SK-N-DZ (cell line): ENCODE measurements around the gene POGK.

Experiments used
- DNase-seq: peaks from one replicate; pipeline ENCODE4 v3.0.0-alpha.2; 2015; ENCODE audit warnings: low spot score

POGK gene

DNA sequence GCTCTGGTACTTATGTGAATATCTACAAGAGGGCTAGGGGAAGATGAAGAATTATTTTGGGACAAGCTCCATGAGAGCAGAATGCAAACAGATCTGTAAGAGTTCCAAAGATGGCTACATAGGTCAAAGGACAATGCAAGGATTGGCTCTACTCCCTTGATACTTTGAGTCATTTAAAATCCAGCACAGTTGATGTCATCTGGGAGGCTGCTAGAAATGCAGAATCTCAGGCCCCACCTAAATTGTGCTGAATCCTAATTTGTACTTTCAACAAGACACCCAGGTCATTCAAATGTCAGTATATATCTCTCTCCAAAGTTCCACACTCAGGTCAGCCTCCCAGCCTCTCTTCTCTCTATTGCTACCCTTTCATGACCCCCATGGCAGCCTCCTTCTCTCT is 60.5 kb downstream of the POGK start:
- no peak for DNase-seq

DNA sequence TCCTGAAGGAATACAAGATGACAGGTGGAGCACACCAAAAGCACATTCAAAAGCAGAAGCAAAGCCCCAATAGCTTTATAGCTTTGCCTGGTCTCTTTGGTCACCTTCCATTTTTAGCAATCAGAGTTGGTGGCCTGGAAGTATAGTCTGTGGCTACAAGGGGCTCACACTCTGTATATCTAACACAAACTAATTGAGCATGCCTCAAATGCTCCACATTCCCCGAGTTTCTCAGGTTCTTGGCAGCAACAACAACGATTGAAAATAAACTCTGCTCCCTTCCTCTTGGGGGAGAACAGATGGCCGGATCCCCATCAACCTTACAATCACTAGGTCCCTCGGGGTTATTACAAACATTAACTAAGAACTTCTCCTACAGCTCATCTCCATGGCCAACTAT is 61.7 kb downstream of the POGK start:
- no peak for DNase-seq

DNA sequence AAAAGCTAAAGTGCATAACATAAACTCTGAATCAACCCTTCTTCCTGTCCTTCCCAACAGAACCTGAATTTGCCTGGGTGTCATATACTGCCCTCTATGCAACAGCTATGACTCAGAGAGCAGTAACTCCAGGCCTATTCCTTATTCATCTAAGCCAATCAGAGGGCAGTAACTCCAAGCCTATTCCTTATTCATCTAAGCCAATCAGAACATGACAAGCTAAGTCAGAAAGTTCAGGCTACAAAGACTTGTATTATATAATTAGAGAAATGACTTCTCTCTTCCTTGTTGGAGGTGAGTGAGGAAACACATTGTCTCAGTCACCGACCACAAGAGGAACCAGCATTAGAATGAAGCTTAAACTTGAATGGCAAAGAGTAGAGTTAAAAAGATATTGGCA is 63.0 kb downstream of the POGK start:
- no peak for DNase-seq

DNA sequence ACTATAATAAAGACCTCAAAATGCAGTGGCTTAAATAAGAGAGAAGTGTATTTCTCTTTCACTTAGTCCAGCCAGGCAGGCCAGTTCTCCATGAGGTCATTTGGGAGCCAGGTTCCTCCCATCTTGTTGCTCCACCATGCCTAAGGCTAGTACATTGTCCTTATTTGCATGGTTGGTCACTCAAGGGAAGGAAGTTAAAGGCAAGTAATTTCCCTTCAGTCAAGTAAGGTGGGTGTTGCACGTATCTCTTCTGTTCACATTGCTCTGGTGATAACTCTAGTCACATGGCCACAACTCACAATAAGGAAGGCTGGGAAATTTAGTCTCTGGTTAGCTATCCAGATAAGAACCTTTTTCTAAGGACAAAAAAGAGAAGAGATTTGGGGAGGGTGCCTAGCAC is 64.0 kb downstream of the POGK start:
- no peak for DNase-seq

DNA sequence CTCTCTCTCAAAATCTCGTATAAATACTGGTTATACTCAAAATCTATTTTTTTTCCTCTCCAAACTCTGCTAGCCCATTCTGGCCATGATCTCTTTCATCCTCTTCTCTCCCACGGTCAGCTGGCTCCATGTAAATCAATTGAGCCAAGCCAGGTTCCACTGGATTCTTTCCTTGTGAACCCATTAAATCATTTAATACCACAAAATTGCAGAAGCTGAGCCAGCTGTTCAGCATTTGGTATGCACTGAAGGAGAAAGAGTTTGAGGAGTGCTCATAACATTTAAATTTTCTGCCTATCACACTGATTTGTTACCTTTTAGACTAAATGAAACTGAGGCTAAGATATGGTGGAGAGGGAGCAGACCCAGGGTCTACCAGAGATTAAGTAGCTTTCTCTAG is 65.9 kb downstream of the POGK start:
- no peak for DNase-seq

DNA sequence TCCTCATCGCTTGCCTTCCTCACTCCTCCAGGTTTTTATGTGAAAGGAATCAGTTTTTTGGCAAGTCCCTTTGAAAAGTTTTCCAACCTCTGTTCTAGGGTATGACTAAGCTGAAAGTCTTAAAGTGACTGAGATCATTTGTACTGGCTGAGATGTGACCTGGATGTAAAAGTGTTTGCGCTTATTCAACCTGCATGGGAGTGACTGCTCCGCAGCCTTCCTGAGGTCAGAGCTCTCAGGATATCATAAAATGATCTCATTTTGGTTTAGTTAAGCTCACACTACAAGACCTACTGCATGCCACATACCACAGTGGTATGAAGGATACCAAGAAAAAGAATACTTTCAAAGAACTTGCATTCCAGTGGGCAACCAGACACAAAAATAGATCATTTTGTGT is 66.6 kb downstream of the POGK start:
- no peak for DNase-seq
